Raji (cell line): ENCODE measurements around the gene PCDHA5.
"Not testable (repeated sequence)": the region's sequence is repeated elsewhere in the genome, so short reads cannot be mapped to it uniquely, and the experiment has no call there.

Experiments
- POLR2A ChIP-seq: IDR thresholded peaks from 2 replicates; pipeline ENCODE4 v1.6.1; 2011; ENCODE audit warnings: low read depth, low read length, control low read depth; ENCODE audit not compliant: insufficient read depth

The PCDHA5 gene

GRCh38 chr5:140828362-140828737 is 6.9 kb downstream of the PCDHA5 start:
- no peak for TF ChIP-seq POLR2A

- TF ChIP-seq POLR2A: no peak
These were observed 12.6 kb downstream of the PCDHA5 start, which contains the start of gene PCDHA7 for GRCh38 chr5:140833993-140834392. Gene PCDHA7, plus strand, starts transcription at chr5:140834269. Its CDS starts 115 bp downstream, at chr5:140834384.

GRCh38 chr5:140835622-140836510 is 14.5 kb downstream of the PCDHA5 start:
- TF ChIP-seq POLR2A: no peak

- no peak for TF ChIP-seq POLR2A
These were observed 19.9 kb downstream of the PCDHA5 start, which contains the start of gene PCDHA8 for GRCh38 chr5:140840978-140841962. Gene PCDHA8, plus strand, starts transcription at chr5:140841187. Its CDS starts 135 bp downstream, at chr5:140841322.

- no peak for TF ChIP-seq POLR2A
These were observed 21.7 kb downstream of the PCDHA5 start for GRCh38 chr5:140842798-140843733.

GRCh38 chr5:140848139-140849102 is 27.0 kb downstream of the PCDHA5 start, which contains the start of gene PCDHA9:
Gene PCDHA9, plus strand, starts transcription at chr5:140848382. Its CDS starts 114 bp downstream, at chr5:140848496.
- TF ChIP-seq POLR2A: not testable (repeated sequence)

DNA sequence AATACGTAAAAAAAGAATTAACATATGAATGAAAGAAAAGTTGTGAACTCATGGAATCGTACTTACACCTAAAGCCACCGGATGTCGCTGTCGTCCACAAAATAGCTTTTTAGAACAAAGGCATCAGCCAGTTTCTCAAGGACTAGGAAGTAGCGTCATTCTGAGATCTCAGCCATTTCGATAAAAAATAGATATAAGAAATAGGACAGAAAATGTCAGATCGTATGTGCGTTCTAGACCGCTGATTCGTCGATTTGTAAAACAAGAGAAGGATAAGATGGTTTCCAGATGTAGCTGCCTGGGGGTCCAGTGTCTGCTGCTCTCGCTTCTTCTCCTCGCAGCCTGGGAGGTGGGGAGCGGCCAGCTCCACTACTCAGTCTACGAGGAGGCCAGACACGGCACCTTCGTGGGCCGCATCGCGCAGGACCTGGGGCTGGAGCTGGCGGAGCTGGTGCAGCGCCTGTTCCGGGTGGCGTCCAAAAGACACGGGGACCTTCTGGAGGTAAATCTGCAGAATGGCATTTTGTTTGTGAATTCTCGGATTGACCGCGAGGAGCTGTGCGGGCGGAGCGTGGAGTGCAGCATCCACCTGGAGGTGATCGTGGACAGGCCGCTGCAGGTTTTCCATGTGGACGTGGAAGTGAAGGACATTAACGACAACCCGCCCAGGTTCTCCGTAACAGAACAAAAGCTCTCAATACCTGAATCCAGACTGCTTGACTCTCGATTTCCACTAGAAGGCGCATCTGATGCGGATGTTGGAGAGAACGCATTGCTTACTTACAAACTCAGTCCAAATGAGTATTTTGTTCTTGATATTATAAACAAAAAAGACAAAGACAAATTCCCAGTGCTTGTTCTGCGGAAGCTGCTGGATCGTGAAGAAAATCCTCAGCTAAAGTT is 34.6 kb downstream of the PCDHA5 start, which contains the start of gene PCDHA10:
Gene PCDHA10 (plus strand): TSS at position 126 of the 903 bp plus-strand sequence. CDS start 152 bp downstream, at position 278.
- no peak for TF ChIP-seq POLR2A

DNA sequence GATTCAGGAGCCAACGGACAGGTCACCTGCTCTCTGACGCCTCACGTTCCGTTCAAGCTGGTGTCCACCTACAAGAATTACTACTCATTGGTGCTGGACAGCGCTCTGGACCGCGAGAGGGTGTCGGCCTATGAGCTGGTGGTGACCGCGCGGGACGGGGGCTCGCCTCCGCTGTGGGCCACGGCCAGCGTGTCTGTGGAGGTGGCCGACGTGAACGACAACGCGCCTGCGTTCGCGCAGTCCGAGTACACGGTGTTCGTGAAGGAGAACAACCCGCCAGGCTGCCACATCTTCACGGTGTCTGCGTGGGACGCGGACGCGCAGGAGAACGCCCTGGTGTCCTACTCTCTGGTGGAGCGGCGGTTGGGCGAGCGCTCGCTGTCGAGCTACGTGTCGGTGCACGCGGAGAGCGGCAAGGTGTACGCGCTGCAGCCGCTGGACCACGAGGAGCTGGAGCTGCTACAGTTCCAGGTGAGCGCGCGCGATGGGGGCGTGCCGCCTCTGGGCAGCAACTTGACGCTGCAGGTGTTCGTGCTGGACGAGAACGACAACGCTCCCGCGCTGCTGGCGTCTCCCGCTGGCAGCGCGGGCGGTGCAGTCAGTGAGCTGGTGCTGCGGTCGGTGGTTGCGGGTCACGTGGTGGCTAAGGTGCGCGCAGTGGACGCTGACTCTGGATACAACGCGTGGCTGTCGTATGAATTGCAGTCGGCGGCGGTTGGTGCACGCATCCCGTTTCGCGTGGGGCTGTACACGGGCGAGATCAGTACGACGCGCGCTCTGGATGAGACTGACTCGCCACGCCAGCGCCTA is 36.0 kb downstream of the PCDHA5 start:
- TF ChIP-seq POLR2A: no peak

- TF ChIP-seq POLR2A: no peak
These were observed 36.5 kb downstream of the PCDHA5 start for GRCh38 chr5:140857987-140858240.

GRCh38 chr5:140862441-140863295 is 41.3 kb downstream of the PCDHA5 start:
- no peak for TF ChIP-seq POLR2A
